IPS-NIHi7 (cell line): Measurements from ENCODE around the gene AANAT.

Source experiments
- DNase-seq: peaks from one replicate; pipeline ENCODE4 v3.0.0; 2012; ENCODE audit warnings: mixed read lengths; ENCODE audit errors: extremely low spot score

The AANAT gene

GRCh38 chr17:76468634-76469010 lies 1.2 kb downstream of the AANAT start:
- DNase-seq, result no peak

GRCh38 chr17:76469076-76469990 lies 1.9 kb downstream of the AANAT start:
- DNase-seq, result no peak

GRCh38 chr17:76469991-76470739 lies 2.8 kb downstream of the AANAT start:
- DNase-seq, result no peak

- no peak for DNase-seq
Observed at GRCh38 chr17:76471498-76472257, 4.3 kb downstream of the AANAT start.

- no peak for DNase-seq
Observed at GRCh38 chr17:76472258-76472645, 4.8 kb downstream of the AANAT start.

GRCh38 chr17:76472726-76473125 lies 5.3 kb downstream of the AANAT start:
- no peak for DNase-seq

- DNase-seq, result peak; percentile 75
Observed at GRCh38 chr17:76473541-76473985, 6.2 kb downstream of the AANAT start.

GRCh38 chr17:76474238-76474637 lies 6.8 kb downstream of the AANAT start:
- no peak for DNase-seq

- DNase-seq, result no peak
Observed at GRCh38 chr17:76474894-76475293, 7.5 kb downstream of the AANAT start.

GRCh38 chr17:76475302-76475701 lies 7.9 kb downstream of the AANAT start:
- DNase-seq, result no peak

- no peak for DNase-seq
Observed at GRCh38 chr17:76476736-76477135, 9.3 kb downstream of the AANAT start.

GRCh38 chr17:76477576-76477975 lies 10.2 kb downstream of the AANAT start:
- DNase-seq, result no peak

GRCh38 chr17:76478097-76478496 lies 10.7 kb downstream of the AANAT start:
- no peak for DNase-seq

- DNase-seq, result no peak
Observed at GRCh38 chr17:76478730-76479514, 11.5 kb downstream of the AANAT start.

GRCh38 chr17:76479515-76480060 lies 12.2 kb downstream of the AANAT start:
- no peak for DNase-seq

GRCh38 chr17:76480632-76481031 lies 13.2 kb downstream of the AANAT start:
- no peak for DNase-seq

GRCh38 chr17:76481071-76481655 lies 13.8 kb downstream of the AANAT start:
- no peak for DNase-seq

- no peak for DNase-seq
Observed at GRCh38 chr17:76484228-76484725, 16.9 kb downstream of the AANAT start.

- no peak for DNase-seq
Observed at GRCh38 chr17:76485569-76485968, 18.2 kb downstream of the AANAT start.

- no peak for DNase-seq
Observed at GRCh38 chr17:76487451-76488192, 20.2 kb downstream of the AANAT start.
